Heart right ventricle (tissue), 16 donors: ENCODE results near the gene GFOD1. TPM values are rescaled to one million over a fixed set of nuclear protein-coding genes. Genes with fewer than 3 reads are reported as not detected.

Experiments
- ATAC-seq, 8 donors: fragments of 200-7000 bp; cut with Tn5 transposase; one replicate each; pipeline ENCODE4 v1.9.1; 2020; ENCODE audit warnings: mild to moderate bottlenecking in 8 of 8, moderate library complexity in 8 of 8, moderate number of reproducible peaks in 1 of 8
- DNase-seq, 2 donors: peaks; one replicate each; pipeline ENCODE4 v3.0.0-alpha.2; 2020
- H3K27ac ChIP-seq, 10 donors: fragments of 200-600 bp; sonication (generic) in 2 of 10; one replicate each; pipeline versions ENCODE4 v1.5.0 to v1.8.0; 2020 to 2022; ENCODE audit warnings: mild to moderate bottlenecking in 3 of 10
- H3K27me3 ChIP-seq, 7 donors: fragments of 200-600 bp; one replicate each; pipeline ENCODE4 v1.8.0; 2021 to 2022; ENCODE audit warnings: mild to moderate bottlenecking in 2 of 7
- H3K36me3 ChIP-seq, 9 donors: fragments of 200-600 bp; sonication (generic) in 1 of 9; one replicate each; pipeline versions ENCODE4 v1.5.0 to v1.8.0; 2020 to 2022; ENCODE audit warnings: mild to moderate bottlenecking in 2 of 9
- H3K4me1 ChIP-seq, 9 donors: fragments of 200-600 bp; sonication (generic) in 1 of 9; one replicate each; pipeline versions ENCODE4 v1.5.0 to v1.8.0; 2020 to 2022; ENCODE audit warnings: mild to moderate bottlenecking in 4 of 9
- H3K4me3 ChIP-seq, 10 donors: fragments of 200-600 bp; sonication (generic) in 2 of 10; one replicate each; pipeline versions ENCODE4 v1.5.0 to v1.8.0; 2020 to 2022; ENCODE audit warnings: mild to moderate bottlenecking in 7 of 10, moderate library complexity in 2 of 10
- H3K9me3 ChIP-seq, 11 donors: fragments of 200-600 bp in 10 of 11; sonication (generic) in 2 of 11; one replicate each; pipeline versions ENCODE4 v1.5.0 to v1.8.0; 2013 to 2022; ENCODE audit warnings: mild to moderate bottlenecking in 2 of 11, control low read depth in 1 of 11, moderate library complexity in 1 of 11
- CTCF ChIP-seq, 9 donors: fragments of 200-600 bp; sonication (generic) in 2 of 9; IDR thresholded peaks; one replicate each; pipeline versions ENCODE4 v1.5.0 to v1.8.0; 2021 to 2022; ENCODE audit warnings: antibody characterized with exemption in 9 of 9, mild to moderate bottlenecking in 5 of 9, moderate library complexity in 1 of 9
- WGBS, 2 donors: extraction: QIAGEN DNeasy Blood & Tissue Kit; methylation state at CpG; one replicate each; pipeline ENCODE4 v1.1.7; 2013; ENCODE audit warnings: inconsistent platforms in 1 of 2; 5-methylcytosine and 5-hydroxymethylcytosine counted together
- intact Hi-C, 10 donors: fragments of 100-400 bp; cut with DNase I; formaldehyde crosslinking; loops; one replicate each; pipeline versions ENCODE4 v1.11.1 to v1.14.2; 2022
- polyA plus RNA-seq, 2 donors: library from polyadenylated mRNA; stranded (reverse); fragments of 200-250 nt; gene quantifications; one replicate each; pipeline ENCODE4 v1.2.3, GENCODE V29; 2013
- total RNA-seq, 10 donors: library from RNA; stranded (reverse); fragmentation: NEBNext Ultra II Directional in 3 of 10; extraction: Animal tissue kit (Norgen Biotek cat#: 25700) in 3 of 10; gene quantifications; one replicate each; pipeline versions ENCODE4 v1.2.1 to v1.2.4, GENCODE V29; 2021 to 2023
- donor health status: Arrhythmogenic right ventricular cardiomyopathy.
- donor health status: ischemic (EF 13 %, LVEDD 7.1; RV severe dilation, severe dysfunction).
- donor health status: healthy with polysubstance abuse.
- donor health status: DM: no; HTN: yes; CAD: no.
- donor health status: DM: no; HTN: no; CAD: no.
- donor health status: ischemic (EF 25% LVEDD 6.9; RV normal size, moderate dysfunction).
- donor health status: ischemic (EF 25% LVEDD 5.7; RV mildly dilated, moderate dysfunction).
- donor health status: healthy.
- donor health status: DM: yes; HTN: yes; CAD: no.
- donor health status: Ischemic cardiomyopathy.
- donor health status: ischemic (EF 35%, LVEDD 5.7; RV mildly dilated, moderate dysfunction).
- donor health status: nonischemic (EF 11% LVEDD 7.7; RV severe dilation, severe dysfunction).
- donor health status: DM: yes; HTN: yes; CAD: no.
- donor health status: PGD.
- donor health status: ischemic (EF 29% LVEDD 5.4; RV normal size, mild dysfunction).
- donor health status: nonischemic (EF 23%, LVEDD 6.1; RV moderate dilation, normal function).

The GFOD1 gene
- total and polyA plus RNA-seq, 12 donors, result 13.8 to 96.5 (median 37.0) TPM

GRCh38 chr6:13405961-13406477, 81.4 kb downstream of the GFOD1 start:
- Histone ChIP-seq H3K36me3 (no peaks in the 10 kb centered on the region), H3K4me1 (peaks cover 32 to 89% (median 77%) of the 10 kb centered on the region in 9 donors), H3K27me3 (no peaks in the 10 kb centered on the region), H3K9me3 (no peaks in the 10 kb centered on the region), H3K4me3 (peak overlapping the region in 2 of 10 donors; percentile 6 to 13), H3K27ac (peak overlapping the region; percentile 54 to 89 (median 82))
- intact Hi-C loops, result loop anchor here in 3 of 10 donors (2.0 to 5.0 kb wide), 4 partner anchors 17 to 81 kb away; partner anchors contain the start of gene GFOD1 (in 2 of the 3)
- ATAC-seq (peak in 7 of 8 donors; percentile 26 to 76 (median 54)), DNase-seq (peak in 1 of 2 donors; percentile 13)
- TF ChIP-seq CTCF (IDR thresholded peaks at IDR 0.05), result no peak
- WGBS, 2 donors, result 43 to 50% methylated on average over 10 of the region's 10 CpGs

DNA sequence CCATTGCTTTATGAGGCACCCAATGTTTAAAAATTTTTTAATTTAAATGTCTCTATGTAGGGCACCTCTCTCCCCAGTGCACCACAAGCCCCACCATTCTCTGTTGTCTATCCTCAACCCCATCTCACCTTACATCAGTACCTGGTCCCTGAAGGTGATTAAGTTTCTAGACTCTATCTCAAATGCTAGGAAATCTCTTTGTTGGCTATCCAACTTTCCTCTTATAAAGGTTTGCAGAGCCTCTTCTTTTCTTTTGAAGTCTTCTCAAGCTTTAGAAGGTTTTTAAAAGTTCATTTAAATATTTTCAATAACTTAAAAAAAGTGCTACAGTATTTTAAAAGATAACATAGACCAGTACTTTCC, 82.5 kb downstream of the GFOD1 start:
- no peaks in the 10 kb centered on the region for H3K36me3 ChIP-seq
- TF ChIP-seq CTCF (IDR thresholded peaks at IDR 0.05), result no peak
- H3K4me3 ChIP-seq, result no peak overlapping the region
- intact Hi-C loops, result loop anchor here in 3 of 10 donors (5.0 kb wide), 2 partner anchors 43 to 82 kb away; partner anchors contain the start of gene GFOD1 (in 2 of the 3)
- H3K4me1 ChIP-seq, result peaks cover 32 to 89% (median 75%) of the 10 kb centered on the region in 9 donors
- no peaks in the 10 kb centered on the region for H3K9me3 ChIP-seq
- ATAC-seq (no peak), DNase-seq (no peak)
- peak overlapping the region; percentile 54 to 89 (median 82) for H3K27ac ChIP-seq
- H3K27me3 ChIP-seq, result no peaks in the 10 kb centered on the region

DNA sequence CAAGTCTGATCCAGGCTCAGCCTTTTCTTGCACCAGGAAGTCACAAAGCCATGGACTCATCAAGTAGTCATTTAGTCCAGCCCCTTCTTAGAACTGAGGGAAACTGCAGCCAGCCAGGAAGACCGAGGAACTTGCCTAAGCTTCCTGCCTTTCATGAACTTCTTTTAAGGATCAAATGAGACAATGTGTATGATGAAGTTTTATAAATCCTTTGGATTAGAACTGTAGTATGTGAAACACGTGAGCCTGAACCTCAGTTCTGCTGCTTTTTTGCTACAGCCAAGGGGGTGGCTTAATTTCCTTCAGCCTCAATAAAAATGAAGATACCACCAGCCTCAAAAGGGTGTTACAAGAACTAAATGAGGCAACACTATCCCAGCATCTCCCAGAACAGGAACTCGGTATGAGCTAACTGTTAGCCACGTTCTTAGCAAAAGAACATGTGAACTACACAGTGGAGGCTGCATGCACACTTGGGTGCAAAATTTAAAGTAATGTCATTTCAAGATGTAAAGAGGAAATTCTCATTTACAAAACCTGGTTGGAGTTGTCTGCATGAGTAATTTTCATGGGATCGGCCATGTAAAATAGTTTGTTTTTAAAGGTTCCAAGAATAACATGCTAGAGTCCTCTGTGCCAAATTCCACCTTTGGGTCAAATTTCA, 83.0 kb downstream of the GFOD1 start:
- ATAC-seq (peak in 6 of 8 donors; percentile 21 to 57 (median 47)), DNase-seq (peak in 1 of 2 donors; percentile 48)
- Histone ChIP-seq H3K27me3 (no peaks in the 10 kb centered on the region), H3K36me3 (no peaks in the 10 kb centered on the region), H3K4me1 (peaks cover 32 to 87% (median 75%) of the 10 kb centered on the region in 9 donors), H3K9me3 (no peaks in the 10 kb centered on the region), H3K27ac (peak overlapping the region; percentile 54 to 89 (median 82)), H3K4me3 (no peak overlapping the region)
- intact Hi-C loops, result no loop called here
- no peak for TF ChIP-seq CTCF (IDR thresholded peaks at IDR 0.05)
- 29 to 42% methylated on average over 5 of the region's 5 CpGs for WGBS, 2 donors

- 85% methylated on average over 3 of the region's 3 CpGs for WGBS, 2 donors
- peaks cover 31 to 90% (median 80%) of the 10 kb centered on the region in 9 donors for H3K4me1 ChIP-seq
- intact Hi-C loops, result no loop called here
- no peaks in the 10 kb centered on the region for H3K9me3 ChIP-seq
- no peak for TF ChIP-seq CTCF (IDR thresholded peaks at IDR 0.05)
- ATAC-seq, result no peak
- no peak overlapping the region for H3K4me3 ChIP-seq
- H3K27ac ChIP-seq, result peak overlapping the region in 1 of 10 donors; percentile 10
- DNase-seq, result no peak
- H3K27me3 ChIP-seq, result no peaks in the 10 kb centered on the region
- H3K36me3 ChIP-seq, result no peaks in the 10 kb centered on the region
These were observed 84.7 kb downstream of the GFOD1 start for GRCh38 chr6:13402711-13403110.
